RWPE2 (cell line): Measurements from ENCODE around the gene APOF.

ENCODE experiments used
- ATAC-seq: fragments of 200-7000 bp; cut with Tn5 transposase; 3 replicates; pipeline ENCODE4 v1.9.1; 2021; ENCODE audit warnings: low read depth
- DNase-seq: peaks from one replicate; pipeline ENCODE4 v3.0.0-alpha.2; 2020; ENCODE audit warnings: low spot score
- H3K27ac ChIP-seq: fragments of 450-650 bp; 2 replicates; pipeline ENCODE4 v1.5.1; 2017; ENCODE audit warnings: mild to moderate bottlenecking; ENCODE audit not compliant: poor library complexity, severe bottlenecking
- H3K27me3 ChIP-seq: fragments of 250-450 bp; sonication (Bioruptor Pico); 2 replicates; pipeline ENCODE4 v1.5.1; 2021; ENCODE audit warnings: mild to moderate bottlenecking, moderate library complexity; ENCODE audit not compliant: insufficient read depth, poor library complexity, severe bottlenecking
- H3K36me3 ChIP-seq: fragments of 250-450 bp; sonication (Bioruptor Pico); 2 replicates; pipeline ENCODE4 v1.5.1; 2020; ENCODE audit warnings: low read depth, mild to moderate bottlenecking, moderate library complexity
- H3K4me1 ChIP-seq: fragments of 250-450 bp; sonication (Bioruptor Pico); 2 replicates; pipeline ENCODE4 v1.5.1; 2021; ENCODE audit warnings: mild to moderate bottlenecking, moderate library complexity; ENCODE audit not compliant: insufficient read depth, poor library complexity, severe bottlenecking
- H3K4me3 ChIP-seq: fragments of 250-450 bp; sonication (Bioruptor Pico); 2 replicates; pipeline ENCODE4 v1.5.1; 2021; ENCODE audit warnings: mild to moderate bottlenecking, moderate library complexity; ENCODE audit not compliant: severe bottlenecking
- H3K9me3 ChIP-seq: fragments of 250-450 bp; sonication (Bioruptor Pico); 2 replicates; pipeline ENCODE4 v1.5.1; 2021; ENCODE audit warnings: mild to moderate bottlenecking, moderate library complexity; ENCODE audit not compliant: severe bottlenecking
- TF ChIP-seq, protein P1 (sequence below): fragments of 450-650 bp; IDR thresholded peaks from one replicate; pipeline ENCODE4 v1.5.1; 2017; ENCODE audit warnings: mild to moderate bottlenecking, moderate library complexity; ENCODE audit not compliant: poor library complexity, severe bottlenecking

The APOF gene

DNA sequence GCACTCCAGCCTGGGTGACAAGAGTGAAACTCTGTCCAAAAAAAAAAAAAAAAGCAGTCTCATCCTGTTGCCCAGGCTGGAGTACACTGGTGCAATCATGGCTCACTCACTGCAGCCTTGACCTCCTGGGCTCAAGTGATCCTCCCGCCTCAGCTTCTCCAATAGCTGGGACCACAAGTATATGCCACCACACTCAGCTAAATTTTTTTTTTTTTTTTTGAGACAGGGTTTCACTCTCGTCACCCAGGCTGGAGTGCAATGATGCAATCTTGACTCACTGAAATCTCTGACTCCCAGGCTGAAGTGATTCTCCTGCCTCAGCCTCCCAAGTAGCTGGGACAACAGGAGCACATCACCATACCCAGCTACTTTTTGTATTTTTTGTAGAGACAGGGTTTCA, 41.6 kb downstream of the APOF start:
- Histone ChIP-seq H3K4me1 (no peaks in the 10 kb centered on the region), H3K4me3 (no peak overlapping the region), H3K27ac (no peak overlapping the region), H3K36me3 (peaks cover 59% of the 10 kb centered on the region), H3K27me3 (no peaks in the 10 kb centered on the region), H3K9me3 (no peaks in the 10 kb centered on the region)
- DNase-seq: no peak
- TF ChIP-seq, protein P1, sequence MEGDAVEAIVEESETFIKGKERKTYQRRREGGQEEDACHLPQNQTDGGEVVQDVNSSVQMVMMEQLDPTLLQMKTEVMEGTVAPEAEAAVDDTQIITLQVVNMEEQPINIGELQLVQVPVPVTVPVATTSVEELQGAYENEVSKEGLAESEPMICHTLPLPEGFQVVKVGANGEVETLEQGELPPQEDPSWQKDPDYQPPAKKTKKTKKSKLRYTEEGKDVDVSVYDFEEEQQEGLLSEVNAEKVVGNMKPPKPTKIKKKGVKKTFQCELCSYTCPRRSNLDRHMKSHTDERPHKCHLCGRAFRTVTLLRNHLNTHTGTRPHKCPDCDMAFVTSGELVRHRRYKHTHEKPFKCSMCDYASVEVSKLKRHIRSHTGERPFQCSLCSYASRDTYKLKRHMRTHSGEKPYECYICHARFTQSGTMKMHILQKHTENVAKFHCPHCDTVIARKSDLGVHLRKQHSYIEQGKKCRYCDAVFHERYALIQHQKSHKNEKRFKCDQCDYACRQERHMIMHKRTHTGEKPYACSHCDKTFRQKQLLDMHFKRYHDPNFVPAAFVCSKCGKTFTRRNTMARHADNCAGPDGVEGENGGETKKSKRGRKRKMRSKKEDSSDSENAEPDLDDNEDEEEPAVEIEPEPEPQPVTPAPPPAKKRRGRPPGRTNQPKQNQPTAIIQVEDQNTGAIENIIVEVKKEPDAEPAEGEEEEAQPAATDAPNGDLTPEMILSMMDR: no peak
- ATAC-seq: no peak

DNA sequence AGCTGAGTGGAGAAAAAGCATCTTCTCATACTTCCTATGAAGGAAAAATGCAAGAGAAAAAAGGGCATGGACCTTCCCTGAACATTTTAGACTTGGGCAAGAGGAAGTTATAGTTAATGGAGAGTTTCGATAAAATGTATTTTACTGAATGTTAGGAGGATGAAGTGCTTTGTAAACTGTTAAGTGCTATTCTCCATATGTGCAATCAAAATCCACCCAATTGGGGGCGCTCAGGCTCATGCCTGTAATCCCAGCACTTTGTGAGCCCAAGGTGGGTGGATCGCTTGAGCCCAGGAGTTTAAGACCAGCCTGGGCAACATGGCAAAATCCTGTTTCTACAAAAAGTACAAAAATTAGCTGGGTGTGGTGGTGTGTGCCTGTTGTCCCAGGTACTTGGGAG, 45.0 kb downstream of the APOF start:
- Histone ChIP-seq H3K4me3 (no peak overlapping the region), H3K36me3 (peaks cover 44% of the 10 kb centered on the region), H3K4me1 (no peaks in the 10 kb centered on the region), H3K27me3 (no peaks in the 10 kb centered on the region), H3K9me3 (no peaks in the 10 kb centered on the region), H3K27ac (no peak overlapping the region)
- ATAC-seq (no peak), DNase-seq (no peak)
- TF ChIP-seq, protein P1: no peak

DNA sequence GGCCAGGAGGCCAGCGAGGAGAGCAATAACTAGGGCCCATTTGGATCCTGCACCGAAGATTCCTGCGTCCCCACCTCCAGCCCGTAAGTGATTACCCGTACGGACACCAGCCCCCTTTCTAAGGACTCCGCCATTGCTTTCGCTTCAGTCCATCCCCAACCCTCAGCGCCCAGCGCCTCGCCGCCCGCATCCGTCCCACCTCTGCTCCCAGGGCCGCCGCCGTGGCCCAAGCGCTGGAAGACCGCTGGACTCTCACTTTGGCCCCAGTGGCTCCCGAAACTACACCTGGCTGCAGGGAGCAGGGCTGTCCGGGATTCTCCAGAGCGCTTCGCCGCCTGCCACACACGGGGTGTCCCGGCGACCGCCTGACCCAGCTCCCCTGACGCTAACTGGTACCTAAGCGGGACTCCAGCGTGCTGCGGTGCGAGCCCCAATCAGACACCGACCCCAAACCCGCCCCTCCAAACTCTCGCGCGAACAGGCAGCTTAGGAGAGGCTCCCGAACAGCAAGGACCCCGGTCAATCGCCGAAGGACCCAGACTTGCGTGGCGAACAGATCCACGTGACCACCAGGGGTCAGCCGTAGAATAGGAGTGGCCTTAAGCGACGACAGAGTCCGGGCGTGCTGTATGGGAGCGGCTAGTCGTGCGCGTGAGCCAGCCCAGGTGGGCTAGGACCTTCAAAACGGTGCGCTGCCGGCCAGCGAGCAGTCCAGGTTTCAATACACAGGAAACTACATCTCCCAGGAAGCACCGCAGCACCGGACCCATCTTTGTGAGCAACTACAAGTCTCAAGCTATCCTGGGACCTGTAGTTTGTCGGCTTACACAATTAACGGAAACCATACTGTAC, 46.8 kb downstream of the APOF start, which contains the start of gene CNPY2:
CNPY2 (minus strand) TSS at position 367 of the 852 bp plus-strand sequence. CDS start 771 bp downstream, outside the sequence.
- H3K4me3 ChIP-seq: peak within 1 kb of the TSS; percentile 65
- H3K27me3 ChIP-seq: no peaks in the 10 kb centered on the region
- H3K36me3 ChIP-seq: peaks cover 46% of the 10 kb centered on the region
- H3K27ac ChIP-seq: peak within 1 kb of the TSS; percentile 60
- DNase-seq (peak; percentile 99), ATAC-seq (peak; percentile 93)
- H3K4me1 ChIP-seq: no peaks in the 10 kb centered on the region
- TF ChIP-seq, protein P1: peak; percentile 46
- no peaks in the 10 kb centered on the region for H3K9me3 ChIP-seq

DNA sequence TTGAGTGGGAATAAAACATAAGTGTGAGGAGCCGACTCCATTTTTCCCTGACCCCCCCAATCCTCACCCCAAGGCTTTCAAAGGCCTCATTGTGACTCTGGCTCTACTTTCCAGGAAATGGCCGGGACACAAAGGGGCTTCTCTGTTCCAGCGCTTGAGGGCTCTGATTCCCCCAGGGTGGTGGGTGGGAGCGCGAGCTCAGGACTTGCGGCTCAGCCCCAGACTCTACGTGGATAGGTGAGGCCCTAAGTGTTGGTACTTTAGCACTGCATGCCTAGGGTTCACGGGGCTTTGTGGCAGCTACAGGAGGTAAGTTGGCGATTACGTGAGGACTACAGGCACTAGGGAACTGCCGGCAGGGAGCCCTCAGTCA, 47.4 kb downstream of the APOF start:
- 0 out of 3 replicates have a peak, but pooled peaks have one; percentile 0 for ATAC-seq
- Histone ChIP-seq H3K9me3 (no peaks in the 10 kb centered on the region), H3K27me3 (no peaks in the 10 kb centered on the region), H3K4me1 (no peaks in the 10 kb centered on the region), H3K36me3 (peaks cover 50% of the 10 kb centered on the region), H3K4me3 (peak overlapping the region; percentile 65), H3K27ac (peak overlapping the region; percentile 60)
- no peak for DNase-seq
- TF ChIP-seq, protein P1: no peak

DNA sequence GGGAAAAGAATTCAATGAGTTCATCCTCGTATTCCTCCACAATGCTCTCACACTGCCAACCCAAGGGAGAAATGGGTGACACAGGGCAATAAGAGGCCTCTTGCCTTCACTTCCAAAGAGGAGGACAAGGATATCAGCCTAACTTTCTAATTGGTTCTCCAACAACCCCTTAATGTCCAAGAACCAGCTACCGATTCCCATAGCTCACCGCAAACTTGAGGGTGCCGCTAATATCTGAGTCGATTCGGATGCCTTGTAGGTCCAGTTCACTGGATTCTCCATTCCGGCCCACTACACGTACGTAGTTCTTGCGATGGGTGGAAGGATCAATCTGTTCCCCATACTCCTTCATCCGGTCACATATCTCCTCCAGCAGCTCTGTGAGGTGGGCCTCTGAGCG, 51.7 kb downstream of the APOF start:
- Histone ChIP-seq H3K27me3 (no peaks in the 10 kb centered on the region), H3K4me3 (no peak overlapping the region), H3K27ac (no peak overlapping the region), H3K4me1 (no peaks in the 10 kb centered on the region), H3K9me3 (no peaks in the 10 kb centered on the region), H3K36me3 (peaks cover 62% of the 10 kb centered on the region)
- no peak for ATAC-seq
- TF ChIP-seq, protein P1: no peak
- DNase-seq: no peak
